ENCODE results near the gene SLAMF9. TPM values are rescaled to one million over a fixed set of nuclear protein-coding genes. Genes with fewer than 3 reads are reported as not detected.

Gene SLAMF9
- total RNA-seq, 2 donors from 2014 or later = not detected

GRCh38 chr1:159931101-159931794, 22.8 kb downstream of the SLAMF9 start:
- 90 to 92% methylated on average over 7 to 13 of the region's 13 CpGs for WGBS, 2 experiments (ENCODE audit: insufficient coverage in 1 of 2, insufficient read length in 1 of 2)
- H3K27me3 ChIP-seq (ENCODE audit: control insufficient read depth, insufficient read depth, low read length, poor library complexity, severe bottlenecking) = no peaks in the 10 kb centered on the region
- H3K4me1 ChIP-seq (ENCODE audit: control insufficient read depth, insufficient read depth, low read length) = no peaks in the 10 kb centered on the region
- H3K9me3 ChIP-seq (ENCODE audit: control insufficient read depth, low read length) = no peaks in the 10 kb centered on the region
- no peak overlapping the region for H3K4me3 ChIP-seq (ENCODE audit: low read length)
- no peak for DNase-seq
- no peak overlapping the region for H3K9ac ChIP-seq (ENCODE audit: extremely low read depth, low read length, poor library complexity, severe bottlenecking)
- no peaks in the 10 kb centered on the region for H3K36me3 ChIP-seq (ENCODE audit: control insufficient read depth, insufficient read depth, low read length)
- peaks cover 7% of the 10 kb centered on the region for H3K4me1 Mint-ChIP-seq
- H3K4me3 Mint-ChIP-seq = no peak overlapping the region
- TF ChIP-seq CTCF (conservative IDR thresholded peaks at IDR 0.05) = no peak
- no peak overlapping the region for H3K27ac Mint-ChIP-seq
- H3K27ac ChIP-seq (ENCODE audit: low read depth, low read length) = no peak overlapping the region
- no peaks in the 10 kb centered on the region for H3K9me3 Mint-ChIP-seq
- peaks cover 12% of the 10 kb centered on the region for H3K27me3 Mint-ChIP-seq (ENCODE audit: insufficient read depth)
- H3K36me3 Mint-ChIP-seq (ENCODE audit: low read depth) = peaks cover 2% of the 10 kb centered on the region

- no peak for TF ChIP-seq CTCF (conservative IDR thresholded peaks at IDR 0.05)
- Histone ChIP-seq H3K9ac (ENCODE audit: extremely low read depth, low read length, poor library complexity, severe bottlenecking) (no peak overlapping the region), H3K4me3 (ENCODE audit: low read length) (no peak overlapping the region), H3K9me3 (ENCODE audit: control insufficient read depth, low read length) (no peaks in the 10 kb centered on the region), H3K36me3 (ENCODE audit: control insufficient read depth, insufficient read depth, low read length) (no peaks in the 10 kb centered on the region), H3K4me1 (ENCODE audit: control insufficient read depth, insufficient read depth, low read length) (no peaks in the 10 kb centered on the region), H3K27ac (ENCODE audit: low read depth, low read length) (no peak overlapping the region), H3K27me3 (ENCODE audit: control insufficient read depth, insufficient read depth, low read length, poor library complexity, severe bottlenecking) (no peaks in the 10 kb centered on the region)
- Mint-ChIP-seq H3K36me3 (ENCODE audit: low read depth) (peaks cover 2% of the 10 kb centered on the region), H3K27me3 (ENCODE audit: insufficient read depth) (peaks cover 12% of the 10 kb centered on the region), H3K27ac (no peak overlapping the region), H3K9me3 (no peaks in the 10 kb centered on the region), H3K4me1 (peaks cover 13% of the 10 kb centered on the region), H3K4me3 (no peak overlapping the region)
- WGBS, 2 experiments (ENCODE audit: insufficient coverage in 1 of 2, insufficient read length in 1 of 2) = 93 to 98% methylated on average over 5 to 8 of the region's 8 CpGs
- DNase-seq = no peak
These were observed 23.4 kb downstream of the SLAMF9 start for GRCh38 chr1:159930634-159931033.

GRCh38 chr1:159930216-159930615, 23.8 kb downstream of the SLAMF9 start:
- peak overlapping the region; percentile 35 for H3K4me3 Mint-ChIP-seq
- peaks cover 12% of the 10 kb centered on the region for H3K27me3 Mint-ChIP-seq (ENCODE audit: insufficient read depth)
- 89 to 90% methylated on average over 2 to 11 of the region's 11 CpGs for WGBS, 2 experiments (ENCODE audit: insufficient coverage in 1 of 2, insufficient read length in 1 of 2)
- no peak overlapping the region for H3K9ac ChIP-seq (ENCODE audit: extremely low read depth, low read length, poor library complexity, severe bottlenecking)
- H3K27me3 ChIP-seq (ENCODE audit: control insufficient read depth, insufficient read depth, low read length, poor library complexity, severe bottlenecking) = no peaks in the 10 kb centered on the region
- TF ChIP-seq CTCF (conservative IDR thresholded peaks at IDR 0.05) = no peak
- no peaks in the 10 kb centered on the region for H3K36me3 ChIP-seq (ENCODE audit: control insufficient read depth, insufficient read depth, low read length)
- no peak for DNase-seq
- no peak overlapping the region for H3K27ac Mint-ChIP-seq
- no peak overlapping the region for H3K4me3 ChIP-seq (ENCODE audit: low read length)
- H3K9me3 ChIP-seq (ENCODE audit: control insufficient read depth, low read length) = no peaks in the 10 kb centered on the region
- H3K4me1 ChIP-seq (ENCODE audit: control insufficient read depth, insufficient read depth, low read length) = no peaks in the 10 kb centered on the region
- H3K4me1 Mint-ChIP-seq = peaks cover 15% of the 10 kb centered on the region
- no peaks in the 10 kb centered on the region for H3K9me3 Mint-ChIP-seq
- peaks cover 2% of the 10 kb centered on the region for H3K36me3 Mint-ChIP-seq (ENCODE audit: low read depth)
- H3K27ac ChIP-seq (ENCODE audit: low read depth, low read length) = no peak overlapping the region
